Activated T-helper 1 cell treated with anti-CD3 and anti-CD28 coated beads, Interleukin-12 subunit alpha, Interleukin-12 subunit beta, Interleukin-2, Interleukin-4 antibody, amounts not matched to agents 30 ng/mL and 10 ng/mL and 1 ng/mL, durations not matched to agents 14 hours and 24 hours and 36 hours (primary cell): ENCODE measurements around the gene VPS36. TPM values are rescaled to one million over a fixed set of nuclear protein-coding genes. Genes with fewer than 3 reads are reported as not detected.

Experiments used
- DNase-seq: peaks from one replicate; pipeline ENCODE4 v3.0.0; 2021; ENCODE audit warnings: low spot score
- H3K27ac Mint-ChIP-seq: one replicate; pipeline ENCODE4 v1.8.0; 2021; ENCODE audit warnings: mild to moderate bottlenecking, mixed read lengths
- H3K27me3 Mint-ChIP-seq: one replicate; pipeline ENCODE4 v1.8.0; 2022; ENCODE audit warnings: mild to moderate bottlenecking, moderate library complexity, mixed read lengths; ENCODE audit not compliant: insufficient read depth
- H3K36me3 Mint-ChIP-seq: one replicate; pipeline ENCODE4 v1.8.0; 2021; ENCODE audit warnings: low read depth, mixed read lengths
- H3K4me1 Mint-ChIP-seq: one replicate; pipeline ENCODE4 v1.8.0; 2021; ENCODE audit warnings: low read depth, mixed read lengths
- H3K4me3 Mint-ChIP-seq: one replicate; pipeline ENCODE4 v1.8.0; 2021; ENCODE audit warnings: mild to moderate bottlenecking, moderate library complexity, mixed read lengths
- H3K9me3 Mint-ChIP-seq: one replicate; pipeline ENCODE4 v1.8.0; 2021; ENCODE audit warnings: mixed read lengths
- intact Hi-C: fragments of 100-400 bp; cut with micrococcal nuclease; formaldehyde crosslinking; loops from one replicate; pipeline ENCODE4 v1.15.1; 2024
- total RNA-seq: library from RNA; stranded (reverse); gene quantifications from 2 replicates; pipeline ENCODE4 v1.2.3, GENCODE V29; 2022

The VPS36 gene
- total RNA-seq, 1 donor from 2014 or later, result 49.2 TPM

GRCh38 chr13:52454820-52455676 is 4.6 kb upstream of the VPS36 start, which contains the start of gene CKAP2:
TSS of gene CKAP2 (plus strand) at chr13:52455478. CDS start at chr13:52455557, 79 bp downstream.
- intact Hi-C loops, result loop anchor here (1.0 to 5.0 kb wide), 11 partner anchors 48 to 1002 kb away; partner anchors contain the start of genes ALG11, DHRS12, INTS6 and NEK3
- peak; percentile 92 for DNase-seq
- H3K36me3 Mint-ChIP-seq, result peaks cover 10% of the 10 kb centered on the region
- H3K4me1 Mint-ChIP-seq, result peaks cover 71% of the 10 kb centered on the region
- H3K27me3 Mint-ChIP-seq, result peaks cover 2% of the 10 kb centered on the region
- peak within 1 kb of the TSS; percentile 89 for H3K4me3 Mint-ChIP-seq
- H3K27ac Mint-ChIP-seq, result peak within 1 kb of the TSS; percentile 90
- H3K9me3 Mint-ChIP-seq, result no peaks in the 10 kb centered on the region

- intact Hi-C loops, result loop anchor here (2.0 to 5.0 kb wide), 5 partner anchors 47 to 1002 kb away; partner anchors contain the start of genes INTS6, NEK5, THSD1 and WDFY2
- H3K27ac Mint-ChIP-seq, result peak overlapping the region; percentile 90
- H3K9me3 Mint-ChIP-seq, result no peaks in the 10 kb centered on the region
- DNase-seq, result peak; percentile 16
- peaks cover 70% of the 10 kb centered on the region for H3K4me1 Mint-ChIP-seq
- H3K36me3 Mint-ChIP-seq, result peaks cover 13% of the 10 kb centered on the region
- peak overlapping the region; percentile 84 for H3K4me3 Mint-ChIP-seq
- peaks cover 2% of the 10 kb centered on the region for H3K27me3 Mint-ChIP-seq
Observed at GRCh38 chr13:52454459-52454819, 4.0 kb upstream of the VPS36 start.

GRCh38 chr13:52452470-52452869 is 2.0 kb upstream of the VPS36 start:
- Mint-ChIP-seq H3K27ac (no peak overlapping the region), H3K9me3 (no peaks in the 10 kb centered on the region), H3K27me3 (peaks cover 2% of the 10 kb centered on the region), H3K4me3 (no peak overlapping the region), H3K4me1 (peaks cover 70% of the 10 kb centered on the region), H3K36me3 (peaks cover 11% of the 10 kb centered on the region)
- intact Hi-C loops, result loop anchor here (5.0 kb wide), 3 partner anchors 45 to 870 kb away; partner anchors contain the start of genes NEK5, THSD1 and WDFY2
- no peak for DNase-seq

GRCh38 chr13:52451135-52451804 is 836 bp upstream of the VPS36 start:
- peak overlapping the region; percentile 61 for H3K27ac Mint-ChIP-seq
- H3K4me1 Mint-ChIP-seq, result peaks cover 62% of the 10 kb centered on the region
- H3K36me3 Mint-ChIP-seq, result peaks cover 9% of the 10 kb centered on the region
- H3K4me3 Mint-ChIP-seq, result peak overlapping the region; percentile 83
- peaks cover 2% of the 10 kb centered on the region for H3K27me3 Mint-ChIP-seq
- intact Hi-C loops, result loop anchor here (2.0 to 5.0 kb wide), 4 partner anchors 44 to 869 kb away; partner anchors contain the start of genes NEK5, THSD1 and WDFY2
- H3K9me3 Mint-ChIP-seq, result no peaks in the 10 kb centered on the region
- no peak for DNase-seq

- Mint-ChIP-seq H3K4me3 (peak overlapping the region; percentile 83), H3K36me3 (peaks cover 6% of the 10 kb centered on the region), H3K27ac (peak overlapping the region; percentile 61), H3K27me3 (peaks cover 2% of the 10 kb centered on the region), H3K4me1 (peaks cover 58% of the 10 kb centered on the region), H3K9me3 (no peaks in the 10 kb centered on the region)
- intact Hi-C loops, result loop anchor here (1.0 to 5.0 kb wide), 8 partner anchors 43 to 868 kb away; partner anchors contain the start of genes NEK5, SUGT1, THSD1 and WDFY2
- no peak for DNase-seq
Observed at GRCh38 chr13:52450793-52451116, 321 bp upstream of the VPS36 start.

GRCh38 chr13:52449331-52450011 is 963 bp downstream of the VPS36 start:
- peak overlapping the region; percentile 96 for H3K4me3 Mint-ChIP-seq
- peaks cover 49% of the 10 kb centered on the region for H3K4me1 Mint-ChIP-seq
- no peak for DNase-seq
- H3K9me3 Mint-ChIP-seq, result no peaks in the 10 kb centered on the region
- peaks cover 6% of the 10 kb centered on the region for H3K36me3 Mint-ChIP-seq
- intact Hi-C loops, result loop anchor here (1.0 to 5.0 kb wide), 8 partner anchors 42 to 867 kb away; partner anchors contain the start of genes NEK5, SUGT1, THSD1 and WDFY2
- peak overlapping the region; percentile 93 for H3K27ac Mint-ChIP-seq
- H3K27me3 Mint-ChIP-seq, result peaks cover 2% of the 10 kb centered on the region

GRCh38 chr13:52447815-52448552 is 2.5 kb downstream of the VPS36 start:
- Mint-ChIP-seq H3K27me3 (no peaks in the 10 kb centered on the region), H3K4me3 (peak overlapping the region; percentile 90), H3K4me1 (peaks cover 42% of the 10 kb centered on the region), H3K27ac (no peak overlapping the region), H3K9me3 (no peaks in the 10 kb centered on the region), H3K36me3 (peaks cover 6% of the 10 kb centered on the region)
- intact Hi-C loops, result no loop called here
- no peak for DNase-seq

GRCh38 chr13:52447354-52447753 is 3.1 kb downstream of the VPS36 start:
- Mint-ChIP-seq H3K4me1 (peaks cover 41% of the 10 kb centered on the region), H3K36me3 (peaks cover 6% of the 10 kb centered on the region), H3K27ac (no peak overlapping the region), H3K4me3 (no peak overlapping the region), H3K9me3 (no peaks in the 10 kb centered on the region), H3K27me3 (no peaks in the 10 kb centered on the region)
- intact Hi-C loops, result no loop called here
- no peak for DNase-seq

GRCh38 chr13:52446265-52446664 is 4.2 kb downstream of the VPS36 start:
- intact Hi-C loops, result no loop called here
- H3K4me1 Mint-ChIP-seq, result peaks cover 37% of the 10 kb centered on the region
- no peak overlapping the region for H3K4me3 Mint-ChIP-seq
- H3K27ac Mint-ChIP-seq, result no peak overlapping the region
- no peak for DNase-seq
- peaks cover 6% of the 10 kb centered on the region for H3K36me3 Mint-ChIP-seq
- no peaks in the 10 kb centered on the region for H3K9me3 Mint-ChIP-seq
- no peaks in the 10 kb centered on the region for H3K27me3 Mint-ChIP-seq

GRCh38 chr13:52432456-52432855 is 18.0 kb downstream of the VPS36 start:
- no peaks in the 10 kb centered on the region for H3K27me3 Mint-ChIP-seq
- H3K36me3 Mint-ChIP-seq, result peaks cover 29% of the 10 kb centered on the region
- intact Hi-C loops, result no loop called here
- H3K4me3 Mint-ChIP-seq, result no peak overlapping the region
- H3K4me1 Mint-ChIP-seq, result peaks cover 8% of the 10 kb centered on the region
- DNase-seq, result no peak
- no peak overlapping the region for H3K27ac Mint-ChIP-seq
- H3K9me3 Mint-ChIP-seq, result no peaks in the 10 kb centered on the region

GRCh38 chr13:52428295-52428694 is 22.1 kb downstream of the VPS36 start:
- Mint-ChIP-seq H3K4me1 (no peaks in the 10 kb centered on the region), H3K27ac (no peak overlapping the region), H3K36me3 (peaks cover 24% of the 10 kb centered on the region), H3K27me3 (no peaks in the 10 kb centered on the region), H3K9me3 (no peaks in the 10 kb centered on the region), H3K4me3 (no peak overlapping the region)
- no peak for DNase-seq
- intact Hi-C loops, result no loop called here

- Mint-ChIP-seq H3K4me1 (no peaks in the 10 kb centered on the region), H3K27me3 (no peaks in the 10 kb centered on the region)
- intact Hi-C loops, result no loop called here
Observed at GRCh38 chr13:52421216-52421615, 29.2 kb downstream of the VPS36 start.

More at GRCh38 chr13:52421216-52421615, 29.2 kb downstream of the VPS36 start:
- DNase-seq, result no peak
- peaks cover 44% of the 10 kb centered on the region for H3K36me3 Mint-ChIP-seq
- H3K9me3 Mint-ChIP-seq, result no peaks in the 10 kb centered on the region
- no peak overlapping the region for H3K27ac Mint-ChIP-seq
- no peak overlapping the region for H3K4me3 Mint-ChIP-seq
